SK-N-SH treated with all-trans-retinoic acid at 6 μM for 48 hours (cell line): Measurements from ENCODE around the gene MANSC4.
A peak's percentile ranks its signal among the peaks of the same experiment; 100 is the strongest.

Source experiments
- ATAC-seq: fragments of 200-7000 bp; cut with Tn5 transposase; 3 replicates; pipeline ENCODE4 v1.9.1; 2020; ENCODE audit warnings: mild to moderate bottlenecking, moderate library complexity
- ARNTL ChIP-seq: fragments of 450-650 bp; formaldehyde crosslinking; IDR thresholded peaks from 2 replicates; pipeline ENCODE4 v1.5.0; 2020; ENCODE audit warnings: low read depth, mild to moderate bottlenecking, moderate library complexity, borderline replicate concordance
- BACH2 ChIP-seq: fragments of 250-450 bp; sonication (Bioruptor Pico); IDR thresholded peaks from 2 replicates; pipeline ENCODE4 v1.9.0; 2021; ENCODE audit warnings: mild to moderate bottlenecking, borderline replicate concordance
- CREB5 ChIP-seq: fragments of 250-450 bp; sonication (Bioruptor Pico); IDR thresholded peaks from 2 replicates; pipeline ENCODE4 v1.5.1; 2020; ENCODE audit warnings: low read depth, mild to moderate bottlenecking, moderate library complexity
- CSDC2 ChIP-seq: fragments of 250-450 bp; sonication (Bioruptor Pico); IDR thresholded peaks from 2 replicates; pipeline ENCODE4 v1.5.0; 2020; ENCODE audit warnings: mild to moderate bottlenecking, moderate library complexity
- CSRNP3 ChIP-seq: fragments of 250-450 bp; sonication (Bioruptor Pico); IDR thresholded peaks from 2 replicates; pipeline ENCODE4 v1.5.1; 2021; ENCODE audit warnings: mild to moderate bottlenecking, moderate library complexity
- ESRRG ChIP-seq: fragments of 250-450 bp; sonication (Bioruptor Pico); IDR thresholded peaks from 2 replicates; pipeline ENCODE4 v1.6.1; 2021; ENCODE audit warnings: mild to moderate bottlenecking
- GLIS3 ChIP-seq: fragments of 250-450 bp; sonication (Bioruptor Pico); IDR thresholded peaks from 2 replicates; pipeline ENCODE4 v1.5.0; 2020; ENCODE audit warnings: mild to moderate bottlenecking, moderate library complexity
- ISL1 ChIP-seq: fragments of 250-450 bp; sonication (Bioruptor Pico); IDR thresholded peaks from 2 replicates; pipeline ENCODE4 v2.1.2; 2022; ENCODE audit warnings: mild to moderate bottlenecking, moderate library complexity
- OSR1 ChIP-seq: fragments of 250-450 bp; sonication (Bioruptor Pico); IDR thresholded peaks from 2 replicates; pipeline ENCODE4 v1.8.0; 2022; ENCODE audit warnings: moderate library complexity, mild to moderate bottlenecking, inconsistent platforms
- PATZ1 ChIP-seq: fragments of 250-450 bp; sonication (Bioruptor Pico); IDR thresholded peaks from 2 replicates; pipeline ENCODE4 v1.8.0; 2020; ENCODE audit warnings: mild to moderate bottlenecking, moderate library complexity, borderline replicate concordance
- POU6F1 ChIP-seq: fragments of 250-450 bp; sonication (Bioruptor Pico); IDR thresholded peaks from 2 replicates; pipeline ENCODE4 v1.8.0; 2021; ENCODE audit warnings: low read depth, mild to moderate bottlenecking, moderate library complexity, borderline replicate concordance
- PPARA ChIP-seq: fragments of 250-450 bp; sonication (Bioruptor Pico); IDR thresholded peaks from 2 replicates; pipeline ENCODE4 v1.5.0; 2020; ENCODE audit warnings: mild to moderate bottlenecking, borderline replicate concordance
- RARB ChIP-seq: fragments of 250-450 bp; sonication (Bioruptor Pico); IDR thresholded peaks from 2 replicates; pipeline ENCODE4 v1.8.0; 2021; ENCODE audit warnings: mild to moderate bottlenecking, moderate library complexity
- SNAI2 ChIP-seq: fragments of 250-450 bp; sonication (Bioruptor Pico); IDR thresholded peaks from 2 replicates; pipeline ENCODE4 v1.5.0; 2020; ENCODE audit warnings: mild to moderate bottlenecking, moderate library complexity
- TCF4 ChIP-seq: fragments of 250-450 bp; sonication (Bioruptor Pico); IDR thresholded peaks from 2 replicates; pipeline ENCODE4 v1.8.0; 2021; ENCODE audit warnings: mild to moderate bottlenecking, moderate library complexity, borderline replicate concordance
- ZFP3 ChIP-seq: fragments of 250-450 bp; sonication (Bioruptor Pico); IDR thresholded peaks from 2 replicates; pipeline ENCODE4 v1.5.0; 2020; ENCODE audit warnings: mild to moderate bottlenecking, moderate library complexity
- ZFP30 ChIP-seq: fragments of 450-650 bp; formaldehyde crosslinking; IDR thresholded peaks from 2 replicates; pipeline ENCODE4 v1.5.0; 2022; ENCODE audit warnings: mild to moderate bottlenecking, moderate library complexity
- ZNF565 ChIP-seq: fragments of 450-650 bp; formaldehyde crosslinking; conservative IDR thresholded peaks from 2 replicates; pipeline ENCODE4 v1.5.0; 2020; ENCODE audit warnings: low read depth, mild to moderate bottlenecking, moderate library complexity
- ZNF70 ChIP-seq: fragments of 450-650 bp; formaldehyde crosslinking; IDR thresholded peaks from 2 replicates; pipeline ENCODE4 v1.5.0; 2020; ENCODE audit warnings: mild to moderate bottlenecking, moderate library complexity
- ZNF8 ChIP-seq: fragments of 450-650 bp; formaldehyde crosslinking; IDR thresholded peaks from 2 replicates; pipeline ENCODE4 v1.5.0; 2020; ENCODE audit warnings: mild to moderate bottlenecking, moderate library complexity

Gene MANSC4

GRCh38 chr12:27782481-27782880 lies 2.4 kb upstream of the MANSC4 start:
- no peak for ATAC-seq
- no peak for TF ChIP-seq ZNF565 (CRISPR knock-in tag)
- no peak for TF ChIP-seq CREB5 (CRISPR knock-in tag)
- no peak for TF ChIP-seq ESRRG (CRISPR knock-in tag)
- TF ChIP-seq ISL1 (CRISPR knock-in tag) = no peak
- TF ChIP-seq SNAI2 = no peak
- no peak for TF ChIP-seq ZNF8
- no peak for TF ChIP-seq PATZ1 (CRISPR knock-in tag)
- no peak for TF ChIP-seq TCF4 (CRISPR knock-in tag)
- TF ChIP-seq RARB (CRISPR knock-in tag) = no peak
- TF ChIP-seq BACH2 (CRISPR knock-in tag) = no peak
- TF ChIP-seq ARNTL (CRISPR knock-in tag) = no peak

GRCh38 chr12:27781680-27782079 lies 1.6 kb upstream of the MANSC4 start:
- no peak for ATAC-seq

GRCh38 chr12:27780612-27781408 lies 774 bp upstream of the MANSC4 start:
- no peak for TF ChIP-seq ZNF70 (CRISPR knock-in tag)
- no peak for TF ChIP-seq CSRNP3 (CRISPR knock-in tag)
- ATAC-seq = peak; percentile 46

More at GRCh38 chr12:27781680-27782079, 1.6 kb upstream of the MANSC4 start:
- no peak for TF ChIP-seq PPARA (CRISPR knock-in tag)
- TF ChIP-seq RARB (CRISPR knock-in tag) = no peak
- no peak for TF ChIP-seq ZNF8
- TF ChIP-seq ZFP3 = no peak
- no peak for TF ChIP-seq ISL1 (CRISPR knock-in tag)
- no peak for TF ChIP-seq POU6F1
- no peak for TF ChIP-seq CSDC2 (CRISPR knock-in tag)
- no peak for TF ChIP-seq ZFP30 (CRISPR knock-in tag)
- TF ChIP-seq CREB5 (CRISPR knock-in tag) = no peak
- no peak for TF ChIP-seq OSR1 (CRISPR knock-in tag)
- TF ChIP-seq GLIS3 (CRISPR knock-in tag) = no peak
- no peak for TF ChIP-seq SNAI2

GRCh38 chr12:27779416-27779919 lies 568 bp downstream of the MANSC4 start:
- ATAC-seq = peak; percentile 3; the same call in 1 of the 3 replicates
- TF ChIP-seq ZNF565 (CRISPR knock-in tag) (0 out of 2 replicates have a peak, but pooled peaks have one; percentile 32), ISL1 (CRISPR knock-in tag) (no peak)
